Ovary (tissue), 9 donors: Measurements from ENCODE around the gene SVIL. TPM values are rescaled to one million over a fixed set of nuclear protein-coding genes. Genes with fewer than 3 reads are reported as not detected.
"Not testable (repeated sequence)": the region's sequence is repeated elsewhere in the genome, so short reads cannot be mapped to it uniquely, and the experiment has no call there.

Source experiments
- DNase-seq, 5 donors: peaks; one replicate each; pipeline ENCODE4 v3.0.0-alpha.2; 2019 to 2020
- H3K27ac ChIP-seq, 2 donors: fragments of 200-600 bp; one replicate each; pipeline versions ENCODE4 v1.5.1 to v1.8.0; 2019 to 2022
- H3K27me3 ChIP-seq: fragments of 200-600 bp; one replicate; pipeline ENCODE4 v1.8.0; 2022
- H3K36me3 ChIP-seq: fragments of 200-600 bp; sonication (generic); one replicate; pipeline ENCODE4 v1.5.1; 2019
- H3K4me1 ChIP-seq: one replicate; pipeline ENCODE4 v1.8.1; 2013; ENCODE audit warnings: mild to moderate bottlenecking, moderate library complexity; ENCODE audit not compliant: insufficient read depth
- H3K4me3 ChIP-seq: fragments of 200-600 bp; sonication (generic); one replicate; pipeline ENCODE4 v1.5.1; 2017
- H3K9me3 ChIP-seq, 2 donors: fragments of 200-600 bp in 1 of 2; sonication (generic) in 1 of 2; one replicate each; pipeline versions ENCODE4 v1.5.1 to v1.8.1; 2013 to 2019; ENCODE audit warnings: mild to moderate bottlenecking in 1 of 2, moderate library complexity in 1 of 2
- CTCF ChIP-seq, 3 donors: fragments of 450-650 bp in 2 of 3; fragments of 200-600 bp in 1 of 3; IDR thresholded peaks; one replicate each; pipeline versions ENCODE4 v1.5.1 to v1.8.0; 2016 to 2022; ENCODE audit warnings: antibody characterized with exemption in 3 of 3, mild to moderate bottlenecking in 1 of 3
- EP300 ChIP-seq: sonication (generic); formaldehyde crosslinking; IDR thresholded peaks from one replicate; pipeline ENCODE4 v1.6.1; 2017; ENCODE audit warnings: antibody characterized with exemption
- POLR2A ChIP-seq: fragments of 450-650 bp; IDR thresholded peaks from one replicate; pipeline ENCODE4 v1.6.1; 2017; ENCODE audit warnings: antibody characterized with exemption, mild to moderate bottlenecking, moderate library complexity
- WGBS, 3 donors: extraction: QIAGEN DNeasy Blood & Tissue Kit in 1 of 3; methylation state at CpG; one replicate each; pipeline versions ENCODE4 v1.1.5 to v1.1.7; 2013 to 2017; 5-methylcytosine and 5-hydroxymethylcytosine counted together
- intact Hi-C, 4 donors: fragments of 100-400 bp; cut with DNase I; formaldehyde crosslinking; loops; one replicate each; pipeline versions ENCODE4 v1.11.0 to v1.15.1; 2022 to 2023
- polyA plus RNA-seq, 2 donors: library from polyadenylated mRNA; stranded (reverse); fragments of 200-250 nt in 1 of 2; fragments of 350-450 nt in 1 of 2; fragmentation: Illumina TruSeq in 1 of 2; extraction: RNeasy Lipid Tissue Mini Kit (QIAGEN cat#74804) in 1 of 2; gene quantifications; one replicate each; pipeline ENCODE4 v1.2.3, GENCODE V29; 2013 to 2014
- total RNA-seq, 7 donors: library from RNA; depleted of rRNA in 2 of 7; stranded (reverse); fragments of >200 nt in 2 of 7; fragmentation: NEBNext Ultra II Directional in 3 of 7; extraction: Animal tissue kit (Norgen Biotek cat#: 25700) in 3 of 7; gene quantifications; one replicate each; pipeline versions ENCODE4 v1.1.0 to v1.2.4, GENCODE V29; 2016 to 2023
- donor health status: DM: no; HTN: no; CAD: no; lungs with moderate emphysema.
- donor health status: DM: no; HTN: no; CAD: no.
- donor health status: Bipolar disorder and iron deficiency.
- donor health status: DM: yes; HTN: yes; CAD: no.
- donor health status: DM: no; HTN: no; CAD: no.
- donor health status: DM: yes; HTN: yes; CAD: no.

SVIL gene
- total and polyA plus RNA-seq, 9 donors = 49.9 to 225 (median 139) TPM

GRCh38 chr10:29443745-29444523 lies 190.8 kb downstream of the SVIL start:
- TF ChIP-seq CTCF (IDR thresholded peaks at IDR 0.05) (no peak), POLR2A (no peak), EP300 (no peak)
- intact Hi-C loops = loop anchor here in 2 of 4 donors (5.0 to 10.0 kb wide), 3 partner anchors 49 to 779 kb away; no protein-coding TSS in a partner anchor
- 92 to 97% (median 95%) methylated on average over 5 of the region's 5 CpGs for WGBS, 3 donors

GRCh38 chr10:29440981-29441380 lies 193.8 kb downstream of the SVIL start:
- no peaks in the 10 kb centered on the region for H3K27me3 ChIP-seq
- intact Hi-C loops = loop anchor here in 2 of 4 donors (5.0 to 10.0 kb wide), 3 partner anchors 46 to 776 kb away; no protein-coding TSS in a partner anchor
- TF ChIP-seq POLR2A (no peak), CTCF (IDR thresholded peaks at IDR 0.05) (no peak), EP300 (no peak)
- peaks cover 2% of the 10 kb centered on the region for H3K4me1 ChIP-seq
- no peaks in the 10 kb centered on the region for H3K9me3 ChIP-seq
- no peak for DNase-seq
- 98 to 100% (median 99%) methylated on average over 2 of the region's 2 CpGs for WGBS, 3 donors
- no peaks in the 10 kb centered on the region for H3K36me3 ChIP-seq
- H3K4me3 ChIP-seq = no peak overlapping the region
- H3K27ac ChIP-seq = no peak overlapping the region

More at GRCh38 chr10:29443745-29444523, 190.8 kb downstream of the SVIL start:
- no peaks in the 10 kb centered on the region for H3K27me3 ChIP-seq
- no peak overlapping the region for H3K27ac ChIP-seq
- H3K4me1 ChIP-seq = no peaks in the 10 kb centered on the region
- H3K9me3 ChIP-seq = no peaks in the 10 kb centered on the region
- DNase-seq = no peak
- no peaks in the 10 kb centered on the region for H3K36me3 ChIP-seq
- H3K4me3 ChIP-seq = no peak overlapping the region

- WGBS, 3 donors = 98 to 99% (median 98%) methylated on average over 3 of the region's 3 CpGs
- H3K9me3 ChIP-seq, H3K27ac ChIP-seq, H3K27me3 ChIP-seq, H3K4me1 ChIP-seq, DNase-seq, H3K36me3 ChIP-seq, intact Hi-C loops, H3K4me3 ChIP-seq: not testable (repeated sequence)
Measured at GRCh38 chr10:29439005-29439404, 195.8 kb downstream of the SVIL start.

- no peak for DNase-seq
- Histone ChIP-seq H3K4me1 (peaks cover 3% of the 10 kb centered on the region), H3K27me3 (no peaks in the 10 kb centered on the region), H3K9me3 (no peaks in the 10 kb centered on the region), H3K27ac (no peak overlapping the region), H3K4me3 (no peak overlapping the region), H3K36me3 (no peaks in the 10 kb centered on the region)
- 93% methylated on average over 9 of the region's 9 CpGs for WGBS, 3 donors
- intact Hi-C loops = no loop called here
- TF ChIP-seq CTCF (IDR thresholded peaks at IDR 0.05) = no peak
- TF ChIP-seq POLR2A = no peak
- TF ChIP-seq EP300 = no peak
Measured at GRCh38 chr10:29438271-29438670, 196.5 kb downstream of the SVIL start.

- intact Hi-C loops = no loop called here
- Histone ChIP-seq H3K27me3 (no peaks in the 10 kb centered on the region), H3K4me3 (no peak overlapping the region), H3K36me3 (no peaks in the 10 kb centered on the region), H3K4me1 (peaks cover 3% of the 10 kb centered on the region), H3K9me3 (no peaks in the 10 kb centered on the region), H3K27ac (no peak overlapping the region)
- DNase-seq = no peak
- 92 to 100% (median 94%) methylated on average over 2 of the region's 2 CpGs for WGBS, 3 donors
- TF ChIP-seq CTCF (IDR thresholded peaks at IDR 0.05) = no peak
- TF ChIP-seq EP300 = no peak
- TF ChIP-seq POLR2A = no peak
Measured at GRCh38 chr10:29437871-29438270, 196.9 kb downstream of the SVIL start.
